Osteocyte (in vitro differentiated cells): ENCODE results near the gene KIRREL3. TPM values are rescaled to one million over a fixed set of nuclear protein-coding genes. Genes with fewer than 3 reads are reported as not detected.

Source experiments
- DNase-seq: peaks from one replicate; pipeline ENCODE4 v3.0.0; 2021; ENCODE audit warnings: mixed read lengths; ENCODE audit not compliant: unreplicated experiment; ENCODE audit errors: extremely low spot score
- H3K27ac Mint-ChIP-seq: one replicate; pipeline ENCODE4 v1.8.0; 2021; ENCODE audit warnings: mild to moderate bottlenecking, mixed read lengths; ENCODE audit not compliant: unreplicated experiment
- H3K27me3 Mint-ChIP-seq: one replicate; pipeline ENCODE4 v1.8.0; 2021; ENCODE audit warnings: mixed read lengths; ENCODE audit not compliant: unreplicated experiment
- H3K36me3 Mint-ChIP-seq: one replicate; pipeline ENCODE4 v1.8.0; 2021; ENCODE audit warnings: mixed read lengths; ENCODE audit not compliant: unreplicated experiment
- H3K4me1 Mint-ChIP-seq: one replicate; pipeline ENCODE4 v1.8.0; 2021; ENCODE audit warnings: mixed read lengths; ENCODE audit not compliant: unreplicated experiment
- H3K4me3 Mint-ChIP-seq: one replicate; pipeline ENCODE4 v1.8.0; 2021; ENCODE audit warnings: mild to moderate bottlenecking, moderate library complexity, mixed read lengths; ENCODE audit not compliant: unreplicated experiment
- H3K9me3 Mint-ChIP-seq: one replicate; pipeline ENCODE4 v1.8.0; 2021; ENCODE audit warnings: mixed read lengths; ENCODE audit not compliant: unreplicated experiment
- CTCF ChIP-seq: fragments of 200-600 bp; sonication (generic); IDR thresholded peaks from 2 replicates; pipeline ENCODE4 v1.5.0; 2021; ENCODE audit warnings: antibody characterized with exemption, mild to moderate bottlenecking, moderate library complexity
- total RNA-seq: library from RNA; stranded (reverse); gene quantifications from 2 replicates; pipeline ENCODE4 v1.2.1, GENCODE V29; 2021

The KIRREL3 gene
- total RNA-seq, 1 donor from 2014 or later, result 1.2 TPM

GRCh38 chr11:126581871-126582648 lies 418.5 kb downstream of the KIRREL3 start:
- Mint-ChIP-seq H3K27me3 (no peaks in the 10 kb centered on the region), H3K36me3 (no peaks in the 10 kb centered on the region), H3K4me3 (no peak overlapping the region), H3K9me3 (no peaks in the 10 kb centered on the region), H3K27ac (no peak overlapping the region), H3K4me1 (peaks cover 8% of the 10 kb centered on the region)
- DNase-seq, result no peak
- TF ChIP-seq CTCF, result no peak

DNA sequence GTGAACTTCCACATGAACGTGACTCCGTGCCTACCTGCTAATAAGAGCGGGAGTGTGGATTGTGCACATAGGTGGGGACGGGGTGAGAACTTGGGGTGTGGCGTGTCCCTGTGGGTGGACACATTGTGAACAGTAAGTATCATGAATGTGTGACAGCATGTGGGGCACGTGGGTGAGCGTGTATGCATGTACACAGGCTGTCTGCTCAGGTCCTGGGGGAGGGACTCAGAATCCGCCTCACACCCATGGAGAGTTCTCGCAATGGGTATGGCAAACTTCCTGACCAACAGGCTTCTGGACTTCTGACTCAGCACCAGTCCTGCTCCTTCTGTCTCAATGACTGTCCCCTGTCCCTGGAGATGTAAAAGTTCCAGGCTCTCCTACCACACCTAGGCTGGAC lies 422.1 kb downstream of the KIRREL3 start:
- Mint-ChIP-seq H3K9me3 (no peaks in the 10 kb centered on the region), H3K27me3 (no peaks in the 10 kb centered on the region), H3K36me3 (no peaks in the 10 kb centered on the region), H3K27ac (no peak overlapping the region), H3K4me3 (no peak overlapping the region), H3K4me1 (peaks cover 8% of the 10 kb centered on the region)
- TF ChIP-seq CTCF, result no peak
- no peak for DNase-seq

DNA sequence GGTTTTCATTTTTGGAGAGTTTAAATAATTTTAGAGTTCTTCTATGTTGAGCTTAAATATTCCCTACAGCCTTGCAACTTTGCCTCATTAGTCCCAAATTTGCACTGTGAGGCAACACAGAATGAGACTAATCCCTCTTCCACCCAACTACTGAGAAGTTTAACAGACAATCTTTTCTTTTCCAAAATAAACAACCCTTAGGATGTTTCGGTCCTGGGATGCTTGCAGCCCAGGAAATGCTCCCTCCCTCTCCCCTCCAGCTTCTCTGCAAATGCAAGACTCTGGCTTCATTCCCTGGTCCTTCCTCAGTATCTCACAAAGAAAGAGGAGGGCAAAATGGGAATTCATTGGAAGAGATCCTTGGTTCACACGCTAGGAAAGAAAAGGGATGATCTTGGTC lies 422.5 kb downstream of the KIRREL3 start:
- Mint-ChIP-seq H3K27ac (no peak overlapping the region), H3K4me3 (no peak overlapping the region), H3K9me3 (no peaks in the 10 kb centered on the region), H3K36me3 (no peaks in the 10 kb centered on the region), H3K27me3 (no peaks in the 10 kb centered on the region), H3K4me1 (peaks cover 8% of the 10 kb centered on the region)
- DNase-seq, result no peak
- TF ChIP-seq CTCF, result no peak

GRCh38 chr11:126575849-126576248 lies 424.7 kb downstream of the KIRREL3 start:
- H3K4me3 Mint-ChIP-seq, result no peak overlapping the region
- no peak for DNase-seq
- TF ChIP-seq CTCF, result no peak
- H3K9me3 Mint-ChIP-seq, result no peaks in the 10 kb centered on the region
- peaks cover 8% of the 10 kb centered on the region for H3K4me1 Mint-ChIP-seq
- no peak overlapping the region for H3K27ac Mint-ChIP-seq
- H3K36me3 Mint-ChIP-seq, result no peaks in the 10 kb centered on the region
- H3K27me3 Mint-ChIP-seq, result peaks cover 3% of the 10 kb centered on the region

GRCh38 chr11:126573325-126573978 lies 427.1 kb downstream of the KIRREL3 start:
- Mint-ChIP-seq H3K9me3 (no peaks in the 10 kb centered on the region), H3K36me3 (no peaks in the 10 kb centered on the region), H3K4me3 (no peak overlapping the region), H3K4me1 (peaks cover 8% of the 10 kb centered on the region), H3K27ac (no peak overlapping the region), H3K27me3 (peaks cover 7% of the 10 kb centered on the region)
- DNase-seq, result no peak
- TF ChIP-seq CTCF, result no peak
